ENCODE data around the gene C1orf146.
"Not testable (repeated sequence)": the region's sequence is repeated elsewhere in the genome, so short reads cannot be mapped to it uniquely, and the experiment has no call there.

The C1orf146 gene

GRCh38 chr1:92273039-92273438 is 55.3 kb downstream of the C1orf146 start:
- DNase-seq (ENCODE audit: low read depth in 1 of 2, low spot score in 1 of 2), result no peak

- no peak for DNase-seq (ENCODE audit: low read depth in 1 of 2, low spot score in 1 of 2)
Observed at GRCh38 chr1:92274939-92275338, 57.2 kb downstream of the C1orf146 start.

- DNase-seq (ENCODE audit: low read depth in 1 of 2, low spot score in 1 of 2), result no peak
Observed at GRCh38 chr1:92276082-92276481, 58.4 kb downstream of the C1orf146 start.

- no peak for DNase-seq (ENCODE audit: low read depth in 1 of 2, low spot score in 1 of 2)
Observed at GRCh38 chr1:92277105-92277723, 59.5 kb downstream of the C1orf146 start.

GRCh38 chr1:92279781-92280180 is 62.1 kb downstream of the C1orf146 start:
- not testable (repeated sequence) for DNase-seq (ENCODE audit: low read depth in 1 of 2, low spot score in 1 of 2)

GRCh38 chr1:92281411-92281810 is 63.7 kb downstream of the C1orf146 start:
- DNase-seq (ENCODE audit: low read depth in 1 of 2, low spot score in 1 of 2), result not testable (repeated sequence)

- no peak for DNase-seq (ENCODE audit: low read depth in 1 of 2, low spot score in 1 of 2)
Observed at GRCh38 chr1:92291372-92291999, 73.8 kb downstream of the C1orf146 start.
